IMR-90 (cell line): ENCODE measurements around the gene CHMP6. TPM values are rescaled to one million over a fixed set of nuclear protein-coding genes. Genes with fewer than 3 reads are reported as not detected.

Experiments
- ATAC-seq: fragments of 200-7000 bp; cut with Tn5 transposase; 2 replicates; pipeline ENCODE4 v1.9.1; 2020; ENCODE audit warnings: low read depth, mild to moderate bottlenecking, moderate library complexity
- BruUV-seq: library from RNA; stranded (reverse); fragments of 400-500 nt; replicated peaks from 2 replicates; lab custom pipeline; 2021; lab: Mats Ljungman, UMichigan
- CTCF ChIA-PET: fragments of 300-600 bp; formaldehyde crosslinking; extraction: SDS; loops from one replicate; lab custom pipeline; 2021; ENCODE audit warnings: antibody characterized with exemption; lab: Yijun Ruan, JAX
- POLR2A ChIA-PET: fragments of 300-600 bp; sonication (Branson Sonifier 250); formaldehyde crosslinking; loops from one replicate; lab custom pipeline; 2022; ENCODE audit warnings: antibody characterized with exemption; ENCODE audit not compliant: unreplicated experiment; lab: Charles Lee
- DNase-seq: peaks from one replicate; pipeline ENCODE4 v3.0.0; 2013
- H2AFZ ChIP-seq: replicated peaks from 2 replicates; pipeline ENCODE3; 2013; ENCODE audit warnings: low read length, mild to moderate bottlenecking; ENCODE audit not compliant: poor library complexity
- H2AK5ac ChIP-seq: 2 replicates; pipeline ENCODE4 v1.6.1; 2013; ENCODE audit warnings: low read depth, low read length, inconsistent platforms
- H2AK9ac ChIP-seq: replicated peaks from 2 replicates; pipeline ENCODE3; 2013; ENCODE audit warnings: mild to moderate bottlenecking, low read depth, low read length, moderate library complexity; ENCODE audit not compliant: poor library complexity
- H2BK120ac ChIP-seq: 2 replicates; pipeline ENCODE4 v1.6.1; 2013; ENCODE audit warnings: low read depth, low read length, inconsistent platforms
- H2BK15ac ChIP-seq: 3 replicates; pipeline ENCODE4 v1.6.1; 2013; ENCODE audit warnings: low read depth, low read length, inconsistent platforms
- H2BK20ac ChIP-seq: 2 replicates; pipeline ENCODE4 v1.6.1; 2013; ENCODE audit warnings: low read depth, mild to moderate bottlenecking, inconsistent platforms, low read length, moderate library complexity
- H2BK5ac ChIP-seq: 2 replicates; pipeline ENCODE4 v1.6.1; 2013; ENCODE audit warnings: mild to moderate bottlenecking, low read depth, low read length, inconsistent platforms; ENCODE audit not compliant: poor library complexity, severe bottlenecking
- H3K14ac ChIP-seq: replicated peaks from 2 replicates; pipeline ENCODE4 v1.6.1; 2013; ENCODE audit warnings: low read depth, low read length, inconsistent platforms
- H3K18ac ChIP-seq: 2 replicates; pipeline ENCODE4 v1.6.1; 2013; ENCODE audit warnings: low read depth, low read length, control low read depth
- H3K23ac ChIP-seq: 2 replicates; pipeline ENCODE4 v1.6.1; 2013; ENCODE audit warnings: low read depth, low read length, inconsistent platforms
- H3K27ac ChIP-seq: 2 replicates; pipeline ENCODE4 v1.5.1; 2013; ENCODE audit warnings: mild to moderate bottlenecking, control low read depth, low read length; ENCODE audit not compliant: insufficient read depth
- H3K27me3 ChIP-seq: 2 replicates; pipeline ENCODE4 v1.6.1; 2013; ENCODE audit warnings: low read length; ENCODE audit not compliant: control insufficient read depth, insufficient read depth
- H3K36me3 ChIP-seq: 2 replicates; pipeline ENCODE4 v1.6.1; 2013; ENCODE audit warnings: low read length, mixed read lengths; ENCODE audit not compliant: control insufficient read depth, insufficient read depth
- H3K4ac ChIP-seq: 2 replicates; pipeline ENCODE4 v1.6.1; 2013; ENCODE audit warnings: low read depth, low read length, inconsistent platforms
- H3K4me1 ChIP-seq: 2 replicates; pipeline ENCODE4 v1.6.1; 2013; ENCODE audit warnings: low read length, mixed read lengths; ENCODE audit not compliant: control insufficient read depth, insufficient read depth
- H3K4me2 ChIP-seq: 2 replicates; pipeline ENCODE4 v1.6.1; 2013; ENCODE audit warnings: low read depth, mild to moderate bottlenecking, control low read depth, low read length, moderate library complexity
- H3K4me3 ChIP-seq: 2 replicates; pipeline ENCODE4 v1.5.1; 2013; ENCODE audit warnings: low read depth, mild to moderate bottlenecking, control low read depth, low read length, moderate library complexity; ENCODE audit not compliant: insufficient read depth
- H3K56ac ChIP-seq: 2 replicates; pipeline ENCODE4 v1.6.1; 2013; ENCODE audit warnings: low read length, inconsistent platforms; ENCODE audit not compliant: insufficient read depth; ENCODE audit errors: extremely low read depth
- H3K79me1 ChIP-seq, 2 experiments: 2 replicates each; pipeline ENCODE4 v1.6.1; 2013; ENCODE audit warnings: low read length in 2 of 2, inconsistent platforms in 1 of 2, low read depth in 1 of 2
- H3K9ac ChIP-seq: 2 replicates; pipeline ENCODE4 v1.6.1; 2013; ENCODE audit warnings: low read depth, low read length, control low read depth
- H3K9me1 ChIP-seq: 2 replicates; pipeline ENCODE4 v1.6.1; 2013; ENCODE audit warnings: low read length, inconsistent platforms; ENCODE audit not compliant: insufficient read depth
- H3K9me3 ChIP-seq: 2 replicates; pipeline ENCODE4 v1.6.1; 2013; ENCODE audit warnings: low read length; ENCODE audit not compliant: control insufficient read depth, insufficient read depth
- H4K20me1 ChIP-seq: 2 replicates; pipeline ENCODE4 v1.6.1; 2013; ENCODE audit warnings: low read length, inconsistent platforms; ENCODE audit not compliant: insufficient read depth
- H4K5ac ChIP-seq: 2 replicates; pipeline ENCODE4 v1.6.1; 2013; ENCODE audit warnings: mild to moderate bottlenecking, low read depth, low read length, control low read depth
- H4K8ac ChIP-seq, 2 experiments: 2 replicates each; pipeline ENCODE4 v1.6.1; 2013; ENCODE audit warnings: low read depth in 2 of 2, low read length in 2 of 2, control low read depth in 1 of 2, inconsistent platforms in 1 of 2
- H4K91ac ChIP-seq: 2 replicates; pipeline ENCODE4 v1.6.1; 2013; ENCODE audit warnings: low read depth, low read length, inconsistent platforms; ENCODE audit not compliant: insufficient read depth
- BHLHE40 ChIP-seq: fragments of 150-350 bp; IDR thresholded peaks from 2 replicates; pipeline ENCODE4 v1.6.1; 2016; ENCODE audit warnings: mild to moderate bottlenecking, low read depth, low read length
- CEBPB ChIP-seq: IDR thresholded peaks from 2 replicates; pipeline ENCODE4 v1.6.1; 2012; ENCODE audit warnings: low read depth, low read length, improper control_type of control experiment
- CHD1 ChIP-seq: IDR thresholded peaks from 2 replicates; pipeline ENCODE4 v1.6.1; 2012; ENCODE audit warnings: low read depth, low read length, improper control_type of control experiment
- FOS ChIP-seq: fragments of 150-350 bp; IDR thresholded peaks from 2 replicates; pipeline ENCODE4 v1.6.1; 2016; ENCODE audit warnings: low read depth, low read length
- MAFK ChIP-seq: IDR thresholded peaks from 2 replicates; pipeline ENCODE4 v1.6.1; 2012; ENCODE audit warnings: low read depth, low read length, improper control_type of control experiment
- MAZ ChIP-seq: IDR thresholded peaks from 2 replicates; pipeline ENCODE4 v1.6.1; 2012; ENCODE audit warnings: low read depth, mild to moderate bottlenecking, low read length, improper control_type of control experiment, moderate library complexity, borderline replicate concordance
- MXI1 ChIP-seq: IDR thresholded peaks from 2 replicates; pipeline ENCODE4 v1.6.1; 2012; ENCODE audit warnings: low read depth, mild to moderate bottlenecking, low read length, moderate library complexity, borderline replicate concordance
- NFE2L2 ChIP-seq: fragments of 150-350 bp; IDR thresholded peaks from 2 replicates; pipeline ENCODE4 v1.6.1; 2016; ENCODE audit warnings: low read depth, mild to moderate bottlenecking, low read length
- POLR2A ChIP-seq: IDR thresholded peaks from 2 replicates; pipeline ENCODE4 v1.6.1; 2012; ENCODE audit warnings: mild to moderate bottlenecking, low read depth, low read length
- RAD21 ChIP-seq: IDR thresholded peaks from 2 replicates; pipeline ENCODE4 v1.6.1; 2012; ENCODE audit warnings: low read length, improper control_type of control experiment
- RCOR1 ChIP-seq: IDR thresholded peaks from 2 replicates; pipeline ENCODE4 v1.6.1; 2012; ENCODE audit warnings: mild to moderate bottlenecking, low read length, improper control_type of control experiment; ENCODE audit not compliant: insufficient replicate concordance
- RFX5 ChIP-seq: IDR thresholded peaks from 2 replicates; pipeline ENCODE4 v1.8.0; 2012; ENCODE audit warnings: low read depth, mild to moderate bottlenecking, low read length, moderate library complexity
- SMC3 ChIP-seq: fragments of 150-350 bp; IDR thresholded peaks from 2 replicates; pipeline ENCODE4 v1.6.1; 2016; ENCODE audit warnings: low read depth, mild to moderate bottlenecking, antibody characterized with exemption, low read length, moderate library complexity
- WGBS, 2 experiments: methylation state at CpG; one replicate each; pipeline versions ENCODE4 v1.1.5 to v1.1.7; 2013; ENCODE audit warnings: missing lambda C conversion rate in 2 of 2; ENCODE audit not compliant: insufficient read length in 1 of 2; ENCODE audit errors: extremely low coverage in 2 of 2; 5-methylcytosine and 5-hydroxymethylcytosine counted together
- dilution Hi-C: fragments of 300-500 bp; cut with HindIII; formaldehyde crosslinking; loops from one replicate; pipeline ENCODE4 v1.14.3; 2018; ENCODE audit warnings: low sequenced_read_pairs; ENCODE audit not compliant: unreplicated experiment
- in situ Hi-C: fragments of 300-500 bp; cut with MboI; formaldehyde crosslinking; loops from 3 replicates; pipeline ENCODE4 v1.14.3; 2019; ENCODE audit warnings: low sequenced_read_pairs, inconsistent platforms, mixed read lengths
- intact Hi-C: fragments of 100-400 bp; cut with micrococcal nuclease; formaldehyde crosslinking; loops from 2 replicates; pipeline ENCODE4 v1.10.0; 2022
- polyA plus RNA-seq, 3 experiments: library from polyadenylated mRNA; depleted of rRNA; stranded (reverse); fragments of >200 nt; gene quantifications; 2 replicates each; pipeline ENCODE4 v1.2.3, GENCODE V29; 2012; ENCODE audit warnings: low replicate concordance in 1 of 3
- total RNA-seq: library from RNA; depleted of rRNA; stranded (reverse); fragments of >200 nt; gene quantifications from 2 replicates; pipeline ENCODE4 v1.2.3, GENCODE V29; 2012
- TF ChIP-seq, protein P1 (sequence below): conservative IDR thresholded peaks from 2 replicates; pipeline ENCODE4 v1.5.1; 2012; ENCODE audit warnings: mild to moderate bottlenecking, low read depth, low read length, improper control_type of control experiment
- TF ChIP-seq, protein P2 (sequence below): fragments of 150-350 bp; IDR thresholded peaks from 2 replicates; pipeline ENCODE4 v1.6.1; 2016; ENCODE audit warnings: low read depth, mild to moderate bottlenecking, low read length, moderate library complexity, borderline replicate concordance
- TF ChIP-seq, protein P3 (sequence below): fragments of 150-350 bp; IDR thresholded peaks from 2 replicates; pipeline ENCODE4 v1.6.1; 2017; ENCODE audit warnings: mild to moderate bottlenecking, antibody characterized with exemption, low read length, low read depth

The CHMP6 gene
- total and polyA plus RNA-seq, 2 of the 4 experiments (the other 2 are of a cell fraction) = 5.0 to 40.3 TPM

DNA sequence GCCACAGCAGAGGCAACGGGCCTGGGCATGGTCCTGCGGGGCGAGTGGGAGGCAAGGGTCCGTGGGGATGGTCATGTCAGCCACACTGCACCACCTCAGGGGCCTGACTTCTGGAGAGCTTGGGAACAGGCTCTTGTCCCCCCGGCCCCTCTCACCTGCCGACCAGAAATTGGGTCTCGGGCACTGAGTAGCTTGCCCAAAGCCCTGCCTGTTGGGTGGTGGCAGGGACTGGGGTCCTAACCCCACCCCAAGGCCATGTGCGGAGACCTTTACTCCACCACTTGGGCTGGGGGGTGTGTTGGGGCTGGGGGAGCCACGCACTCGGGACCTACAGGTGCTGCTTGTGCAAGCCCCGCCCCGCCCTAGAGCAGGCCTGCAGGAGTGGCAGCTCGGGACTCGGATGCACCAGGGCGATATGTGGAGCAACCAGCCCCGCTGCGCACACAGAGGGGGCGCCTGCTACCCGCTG, 24.2 kb upstream of the CHMP6 start:
- POLR2A ChIA-PET = no interaction called here
- CTCF ChIA-PET = no interaction called here

More for the DNA sequence above, 24.2 kb upstream of the CHMP6 start:
- Histone ChIP-seq H2AK9ac (no peak overlapping the region), H3K79me1 (no peaks in the 10 kb centered on the region), H2AFZ (no peak overlapping the region), H4K20me1 (no peaks in the 10 kb centered on the region), H3K18ac (no peak overlapping the region), H4K91ac (no peak overlapping the region), H3K23ac (no peak overlapping the region), H3K27me3 (no peaks in the 10 kb centered on the region), H2BK20ac (no peak overlapping the region), H4K5ac (no peak overlapping the region), H3K27ac (no peak overlapping the region), H2AK5ac (no peak overlapping the region), H3K36me3 (peaks cover 3% of the 10 kb centered on the region; the same call in 1 of the 2 replicates), H2BK120ac (no peak overlapping the region), H3K9me3 (no peaks in the 10 kb centered on the region), H3K9ac (no peak overlapping the region), H3K4me2 (no peak overlapping the region), H3K56ac (no peak overlapping the region), H2BK5ac (no peak overlapping the region), H3K4me3 (no peak overlapping the region), H3K4ac (no peak overlapping the region), H3K14ac (no peak overlapping the region), H4K8ac (no peak overlapping the region), H3K4me1 (peaks cover 8% of the 10 kb centered on the region), H2BK15ac (no peak overlapping the region), H3K9me1 (peaks cover 7% of the 10 kb centered on the region; the same call in 1 of the 2 replicates)
- intact Hi-C loops = no loop called here
- no peak for DNase-seq
- ATAC-seq = no peak
- in situ Hi-C loops = no loop called here
- no peak for TF ChIP-seq MAZ
- TF ChIP-seq FOS = no peak
- no peak for TF ChIP-seq RCOR1
- no peak for TF ChIP-seq CHD1
- no peak for TF ChIP-seq RFX5
- TF ChIP-seq, protein P1, sequence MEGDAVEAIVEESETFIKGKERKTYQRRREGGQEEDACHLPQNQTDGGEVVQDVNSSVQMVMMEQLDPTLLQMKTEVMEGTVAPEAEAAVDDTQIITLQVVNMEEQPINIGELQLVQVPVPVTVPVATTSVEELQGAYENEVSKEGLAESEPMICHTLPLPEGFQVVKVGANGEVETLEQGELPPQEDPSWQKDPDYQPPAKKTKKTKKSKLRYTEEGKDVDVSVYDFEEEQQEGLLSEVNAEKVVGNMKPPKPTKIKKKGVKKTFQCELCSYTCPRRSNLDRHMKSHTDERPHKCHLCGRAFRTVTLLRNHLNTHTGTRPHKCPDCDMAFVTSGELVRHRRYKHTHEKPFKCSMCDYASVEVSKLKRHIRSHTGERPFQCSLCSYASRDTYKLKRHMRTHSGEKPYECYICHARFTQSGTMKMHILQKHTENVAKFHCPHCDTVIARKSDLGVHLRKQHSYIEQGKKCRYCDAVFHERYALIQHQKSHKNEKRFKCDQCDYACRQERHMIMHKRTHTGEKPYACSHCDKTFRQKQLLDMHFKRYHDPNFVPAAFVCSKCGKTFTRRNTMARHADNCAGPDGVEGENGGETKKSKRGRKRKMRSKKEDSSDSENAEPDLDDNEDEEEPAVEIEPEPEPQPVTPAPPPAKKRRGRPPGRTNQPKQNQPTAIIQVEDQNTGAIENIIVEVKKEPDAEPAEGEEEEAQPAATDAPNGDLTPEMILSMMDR = no peak
- TF ChIP-seq, protein P2, sequence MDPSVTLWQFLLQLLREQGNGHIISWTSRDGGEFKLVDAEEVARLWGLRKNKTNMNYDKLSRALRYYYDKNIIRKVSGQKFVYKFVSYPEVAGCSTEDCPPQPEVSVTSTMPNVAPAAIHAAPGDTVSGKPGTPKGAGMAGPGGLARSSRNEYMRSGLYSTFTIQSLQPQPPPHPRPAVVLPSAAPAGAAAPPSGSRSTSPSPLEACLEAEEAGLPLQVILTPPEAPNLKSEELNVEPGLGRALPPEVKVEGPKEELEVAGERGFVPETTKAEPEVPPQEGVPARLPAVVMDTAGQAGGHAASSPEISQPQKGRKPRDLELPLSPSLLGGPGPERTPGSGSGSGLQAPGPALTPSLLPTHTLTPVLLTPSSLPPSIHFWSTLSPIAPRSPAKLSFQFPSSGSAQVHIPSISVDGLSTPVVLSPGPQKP = no peak
- no peak for TF ChIP-seq SMC3
- TF ChIP-seq BHLHE40 = no peak
- TF ChIP-seq MXI1 = no peak
- no peak for TF ChIP-seq RAD21
- TF ChIP-seq MAFK = no peak
- TF ChIP-seq NFE2L2 = no peak
- TF ChIP-seq, protein P3, sequence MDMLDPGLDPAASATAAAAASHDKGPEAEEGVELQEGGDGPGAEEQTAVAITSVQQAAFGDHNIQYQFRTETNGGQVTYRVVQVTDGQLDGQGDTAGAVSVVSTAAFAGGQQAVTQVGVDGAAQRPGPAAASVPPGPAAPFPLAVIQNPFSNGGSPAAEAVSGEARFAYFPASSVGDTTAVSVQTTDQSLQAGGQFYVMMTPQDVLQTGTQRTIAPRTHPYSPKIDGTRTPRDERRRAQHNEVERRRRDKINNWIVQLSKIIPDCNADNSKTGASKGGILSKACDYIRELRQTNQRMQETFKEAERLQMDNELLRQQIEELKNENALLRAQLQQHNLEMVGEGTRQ = no peak
- no peak for TF ChIP-seq CEBPB
- no peak for TF ChIP-seq POLR2A
- BruUV-seq = no TSS peak
- dilution Hi-C loops = no loop called here
- WGBS, 2 experiments = 93% methylated on average over 11 of the region's 19 CpGs; no CpG with 5 or more reads in 1 of the 2 experiments
